Forelimb muscle (tissue), 1 donor: ENCODE measurements around the gene GPSM1. TPM values are rescaled to one million over a fixed set of nuclear protein-coding genes. Genes with fewer than 3 reads are reported as not detected.
"Not testable (repeated sequence)": the region's sequence is repeated elsewhere in the genome, so short reads cannot be mapped to it uniquely, and the experiment has no call there.

Experiments used
- DNase-seq: peaks from one replicate; pipeline ENCODE4 v3.0.0-alpha.2; 2013; ENCODE audit warnings: low read depth
- polyA plus RNA-seq: library from polyadenylated mRNA; unstranded; fragments of 120-200 nt; gene quantifications from one replicate; pipeline ENCODE4 v1.2.1, GENCODE V29; 2013; ENCODE audit not compliant: insufficient read length

Gene GPSM1
- polyA plus RNA-seq, 1 donor: 26.0 TPM

- DNase-seq: no peak
Observed at GRCh38 chr9:136318111-136318775, 9.1 kb upstream of the GPSM1 start.

GRCh38 chr9:136318776-136319241, 8.5 kb upstream of the GPSM1 start:
- DNase-seq: no peak

GRCh38 chr9:136319244-136319643, 8.1 kb upstream of the GPSM1 start:
- not testable (repeated sequence) for DNase-seq

- not testable (repeated sequence) for DNase-seq
Observed at GRCh38 chr9:136319955-136320354, 7.4 kb upstream of the GPSM1 start.

- DNase-seq: not testable (repeated sequence)
Observed at GRCh38 chr9:136320972-136321371, 6.4 kb upstream of the GPSM1 start.

GRCh38 chr9:136321561-136321960, 5.8 kb upstream of the GPSM1 start:
- no peak for DNase-seq

GRCh38 chr9:136322756-136323330, 4.5 kb upstream of the GPSM1 start:
- DNase-seq: no peak

- no peak for DNase-seq
Observed at GRCh38 chr9:136323371-136323789, 4.0 kb upstream of the GPSM1 start.

GRCh38 chr9:136324501-136325300, 2.6 kb upstream of the GPSM1 start:
- DNase-seq: no peak

- DNase-seq: no peak
Observed at GRCh38 chr9:136325358-136325757, 2.0 kb upstream of the GPSM1 start.

GRCh38 chr9:136326061-136326760, 1.1 kb upstream of the GPSM1 start:
- no peak for DNase-seq

- DNase-seq: no peak
Observed at GRCh38 chr9:136326761-136327303, 507 bp upstream of the GPSM1 start.

GRCh38 chr9:136328011-136328621, 777 bp downstream of the GPSM1 start:
- no peak for DNase-seq

GRCh38 chr9:136328622-136329041, 1.3 kb downstream of the GPSM1 start:
- no peak for DNase-seq

GRCh38 chr9:136329211-136329627, 1.9 kb downstream of the GPSM1 start:
- DNase-seq: no peak

GRCh38 chr9:136329636-136330405, 2.5 kb downstream of the GPSM1 start:
- no peak for DNase-seq

- no peak for DNase-seq
Observed at GRCh38 chr9:136330406-136330990, 3.2 kb downstream of the GPSM1 start.

GRCh38 chr9:136331030-136331429, 3.7 kb downstream of the GPSM1 start:
- no peak for DNase-seq

- DNase-seq: no peak
Observed at GRCh38 chr9:136331556-136332481, 4.5 kb downstream of the GPSM1 start.
